Measurements from ENCODE around the gene TMEM115. TPM values are rescaled to one million over a fixed set of nuclear protein-coding genes. Genes with fewer than 3 reads are reported as not detected.

The TMEM115 gene
- total and polyA plus RNA-seq, 2 donors (not counting 3 experiments of a cell fraction or from before 2014, with no cell fraction given), result 44.7 to 65.5 TPM

GRCh38 chr3:50324351-50325112 is 34.8 kb downstream of the TMEM115 start:
- ChIA-PET POLR2A (interaction anchor here (5.1 kb wide), 1 partner anchor 11 kb away, joined by 38 read pairs; no protein-coding TSS in a partner anchor), CTCF (interaction anchor here (0.6 to 4.3 kb wide), 24 partner anchors 8 to 218 kb away, joined by 3 to 66 read pairs (median 7); partner anchors contain the start of genes CYB561D2, HYAL1, HYAL3 and IFRD2)
- H3K9me3 ChIP-seq (replicated peaks; ENCODE audit: control insufficient read depth, insufficient read depth, low read length), result no peaks in the 10 kb centered on the region
- no peak overlapping the region for H2AFZ ChIP-seq (ENCODE audit: low read depth, low read length)
- peak; percentile 76 for DNase-seq (ENCODE audit: low read depth, low spot score)
- H3K79me2 ChIP-seq (ENCODE audit: control insufficient read depth, insufficient read depth, low read length), result peaks cover 34% of the 10 kb centered on the region
- H3K9me1 ChIP-seq (replicated peaks; ENCODE audit: control insufficient read depth, extremely low read depth, insufficient read depth, low read length), result no peaks in the 10 kb centered on the region
- H3K4me2 ChIP-seq (ENCODE audit: insufficient read depth, low read length), result peak overlapping the region; percentile 59
- intact Hi-C loops (cut with micrococcal nuclease), result loop anchor here (1.0 to 2.0 kb wide), 3 partner anchors 50 to 129 kb away; no protein-coding TSS in a partner anchor
- no peak overlapping the region for H3K4me3 ChIP-seq (replicated peaks in 1 of 3; ENCODE audit: insufficient read depth in 1 of 3, low read depth in 1 of 3, low read length in 3 of 3)
- H3K9ac ChIP-seq (replicated peaks; ENCODE audit: extremely low read depth, insufficient read depth, low read length), result peak overlapping the region; percentile 83
- no peaks in the 10 kb centered on the region for H4K20me1 ChIP-seq (replicated peaks; ENCODE audit: control insufficient read depth, extremely low read depth, insufficient read depth, low read length)
- no peaks in the 10 kb centered on the region for H3K27me3 ChIP-seq (ENCODE audit: control insufficient read depth in 2 of 2, insufficient read depth in 2 of 2, low read length in 2 of 2)
- BruUV-seq (replicated peaks), result no TSS peak
- H3K36me3 ChIP-seq (ENCODE audit: control insufficient read depth in 2 of 2, extremely low read depth in 1 of 2, insufficient read depth in 2 of 2, low read length in 2 of 2), result peaks cover 2 to 19% of the 10 kb centered on the region in 2 experiments
- dilution Hi-C loops (cut with MboI; ENCODE audit: extremely low pct_ligation_motif_present, low sequenced_read_pairs), result no loop called here
- peak overlapping the region; percentile 99 for H3K27ac ChIP-seq (ENCODE audit: insufficient read depth, low read depth, low read length)
- H3K4me1 ChIP-seq (ENCODE audit: control insufficient read depth, extremely low read depth, insufficient read depth, low read length), result peaks cover 45% of the 10 kb centered on the region
- no peak for FAIRE-seq
- TF ChIP-seq, protein P1, sequence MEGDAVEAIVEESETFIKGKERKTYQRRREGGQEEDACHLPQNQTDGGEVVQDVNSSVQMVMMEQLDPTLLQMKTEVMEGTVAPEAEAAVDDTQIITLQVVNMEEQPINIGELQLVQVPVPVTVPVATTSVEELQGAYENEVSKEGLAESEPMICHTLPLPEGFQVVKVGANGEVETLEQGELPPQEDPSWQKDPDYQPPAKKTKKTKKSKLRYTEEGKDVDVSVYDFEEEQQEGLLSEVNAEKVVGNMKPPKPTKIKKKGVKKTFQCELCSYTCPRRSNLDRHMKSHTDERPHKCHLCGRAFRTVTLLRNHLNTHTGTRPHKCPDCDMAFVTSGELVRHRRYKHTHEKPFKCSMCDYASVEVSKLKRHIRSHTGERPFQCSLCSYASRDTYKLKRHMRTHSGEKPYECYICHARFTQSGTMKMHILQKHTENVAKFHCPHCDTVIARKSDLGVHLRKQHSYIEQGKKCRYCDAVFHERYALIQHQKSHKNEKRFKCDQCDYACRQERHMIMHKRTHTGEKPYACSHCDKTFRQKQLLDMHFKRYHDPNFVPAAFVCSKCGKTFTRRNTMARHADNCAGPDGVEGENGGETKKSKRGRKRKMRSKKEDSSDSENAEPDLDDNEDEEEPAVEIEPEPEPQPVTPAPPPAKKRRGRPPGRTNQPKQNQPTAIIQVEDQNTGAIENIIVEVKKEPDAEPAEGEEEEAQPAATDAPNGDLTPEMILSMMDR (IDR thresholded peaks at IDR 0.05; ENCODE audit: extremely low read depth in 1 of 2, insufficient read depth in 1 of 2, low read depth in 1 of 2, low read length in 2 of 2), result peak; percentile 89 to 91
- TF ChIP-seq GATA2 (IDR thresholded peaks at IDR 0.05; ENCODE audit: insufficient read depth, insufficient read length, low read depth, low read length) (no peak), FOS (IDR thresholded peaks at IDR 0.05; ENCODE audit: borderline replicate concordance, insufficient read depth, low read length) (no peak), POLR2A (IDR thresholded peaks at IDR 0.05; ENCODE audit: low read depth, low read length) (peak; percentile 57)
- TF ChIP-seq, protein P2, sequence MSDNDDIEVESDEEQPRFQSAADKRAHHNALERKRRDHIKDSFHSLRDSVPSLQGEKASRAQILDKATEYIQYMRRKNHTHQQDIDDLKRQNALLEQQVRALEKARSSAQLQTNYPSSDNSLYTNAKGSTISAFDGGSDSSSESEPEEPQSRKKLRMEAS (IDR thresholded peaks at IDR 0.05; ENCODE audit: insufficient read depth, insufficient read length), result no peak
